ENCODE data around the gene NOL6. TPM values are rescaled to one million over a fixed set of nuclear protein-coding genes. Genes with fewer than 3 reads are reported as not detected.
"Not testable (repeated sequence)": the region's sequence is repeated elsewhere in the genome, so short reads cannot be mapped to it uniquely, and the experiment has no call there.

Gene NOL6
- total and polyA plus RNA-seq, 9 of the 15 experiments (the other 6 are each of a cell fraction or from before 2014, with no cell fraction given), result 7.7 to 58.9 (median 27.0) TPM

- TF ChIP-seq, protein P1, sequence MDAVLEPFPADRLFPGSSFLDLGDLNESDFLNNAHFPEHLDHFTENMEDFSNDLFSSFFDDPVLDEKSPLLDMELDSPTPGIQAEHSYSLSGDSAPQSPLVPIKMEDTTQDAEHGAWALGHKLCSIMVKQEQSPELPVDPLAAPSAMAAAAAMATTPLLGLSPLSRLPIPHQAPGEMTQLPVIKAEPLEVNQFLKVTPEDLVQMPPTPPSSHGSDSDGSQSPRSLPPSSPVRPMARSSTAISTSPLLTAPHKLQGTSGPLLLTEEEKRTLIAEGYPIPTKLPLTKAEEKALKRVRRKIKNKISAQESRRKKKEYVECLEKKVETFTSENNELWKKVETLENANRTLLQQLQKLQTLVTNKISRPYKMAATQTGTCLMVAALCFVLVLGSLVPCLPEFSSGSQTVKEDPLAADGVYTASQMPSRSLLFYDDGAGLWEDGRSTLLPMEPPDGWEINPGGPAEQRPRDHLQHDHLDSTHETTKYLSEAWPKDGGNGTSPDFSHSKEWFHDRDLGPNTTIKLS (IDR thresholded peaks at IDR 0.05; ENCODE audit: borderline replicate concordance, low read depth), result no peak
- TF ChIP-seq THRA (IDR thresholded peaks at IDR 0.05) (no peak), NEUROD1 (IDR thresholded peaks at IDR 0.05; ENCODE audit: borderline replicate concordance, low read depth, low read length, partially characterized antibody) (no peak), JUNB (CRISPR knock-in tag; conservative IDR thresholded peaks at IDR 0.05) (no peak)
Measured at GRCh38 chr9:33425128-33425533, 48.6 kb downstream of the NOL6 start (continued).

GRCh38 chr9:33424492-33424891, 49.2 kb downstream of the NOL6 start:
- CTCF ChIA-PET (ENCODE audit: low intra/inter-chr PET ratio); H3K9me1 ChIP-seq (ENCODE audit: control insufficient read depth, insufficient read depth, low read length); H3K9ac ChIP-seq (ENCODE audit: insufficient read depth in 1 of 2, low read depth in 2 of 2, low read length in 2 of 2); in situ Hi-C loops (cut with MboI); H3K4me2 ChIP-seq (ENCODE audit: insufficient read depth, low read length); BruUV-seq (replicated peaks); ATAC-seq; H3K79me2 ChIP-seq (ENCODE audit: control insufficient read depth, insufficient read depth, low read length); H4K20me1 ChIP-seq (replicated peaks; ENCODE audit: control insufficient read depth, insufficient read depth, low read length); H2AFZ ChIP-seq (ENCODE audit: low read depth, low read length); H3K9me3 ChIP-seq (replicated peaks; ENCODE audit: control insufficient read depth, insufficient read depth, low read depth, low read length); POLR2A ChIA-PET; H3K27me3 ChIP-seq (ENCODE audit: control insufficient read depth in 2 of 2, insufficient read depth in 2 of 2, low read length in 2 of 2); H3K27ac ChIP-seq (ENCODE audit: extremely low read depth, low read depth, low read length); intact Hi-C loops (cut with micrococcal nuclease); FAIRE-seq; DNase-seq (ENCODE audit: extremely low read depth in 1 of 4, low spot score in 3 of 4); H3K36me3 ChIP-seq (ENCODE audit: control insufficient read depth, insufficient read depth, low read length); H3K4me3 ChIP-seq: not testable (repeated sequence)
- H3K4me1 ChIP-seq (replicated peaks in 1 of 2; ENCODE audit: control insufficient read depth in 2 of 2, insufficient read depth in 2 of 2, low read length in 2 of 2), result peaks cover 11 to 14% of the 10 kb centered on the region in 2 experiments; a peak in 4 of 5 replicates
- 75% methylated on average over 1 of the region's 6 CpGs for WGBS (ENCODE audit: insufficient coverage, low coverage, missing lambda C conversion rate)
- peak; percentile 84 for TF ChIP-seq ZNF384 (IDR thresholded peaks at IDR 0.05; ENCODE audit: low read depth, low read length)
- TF ChIP-seq, protein P2, sequence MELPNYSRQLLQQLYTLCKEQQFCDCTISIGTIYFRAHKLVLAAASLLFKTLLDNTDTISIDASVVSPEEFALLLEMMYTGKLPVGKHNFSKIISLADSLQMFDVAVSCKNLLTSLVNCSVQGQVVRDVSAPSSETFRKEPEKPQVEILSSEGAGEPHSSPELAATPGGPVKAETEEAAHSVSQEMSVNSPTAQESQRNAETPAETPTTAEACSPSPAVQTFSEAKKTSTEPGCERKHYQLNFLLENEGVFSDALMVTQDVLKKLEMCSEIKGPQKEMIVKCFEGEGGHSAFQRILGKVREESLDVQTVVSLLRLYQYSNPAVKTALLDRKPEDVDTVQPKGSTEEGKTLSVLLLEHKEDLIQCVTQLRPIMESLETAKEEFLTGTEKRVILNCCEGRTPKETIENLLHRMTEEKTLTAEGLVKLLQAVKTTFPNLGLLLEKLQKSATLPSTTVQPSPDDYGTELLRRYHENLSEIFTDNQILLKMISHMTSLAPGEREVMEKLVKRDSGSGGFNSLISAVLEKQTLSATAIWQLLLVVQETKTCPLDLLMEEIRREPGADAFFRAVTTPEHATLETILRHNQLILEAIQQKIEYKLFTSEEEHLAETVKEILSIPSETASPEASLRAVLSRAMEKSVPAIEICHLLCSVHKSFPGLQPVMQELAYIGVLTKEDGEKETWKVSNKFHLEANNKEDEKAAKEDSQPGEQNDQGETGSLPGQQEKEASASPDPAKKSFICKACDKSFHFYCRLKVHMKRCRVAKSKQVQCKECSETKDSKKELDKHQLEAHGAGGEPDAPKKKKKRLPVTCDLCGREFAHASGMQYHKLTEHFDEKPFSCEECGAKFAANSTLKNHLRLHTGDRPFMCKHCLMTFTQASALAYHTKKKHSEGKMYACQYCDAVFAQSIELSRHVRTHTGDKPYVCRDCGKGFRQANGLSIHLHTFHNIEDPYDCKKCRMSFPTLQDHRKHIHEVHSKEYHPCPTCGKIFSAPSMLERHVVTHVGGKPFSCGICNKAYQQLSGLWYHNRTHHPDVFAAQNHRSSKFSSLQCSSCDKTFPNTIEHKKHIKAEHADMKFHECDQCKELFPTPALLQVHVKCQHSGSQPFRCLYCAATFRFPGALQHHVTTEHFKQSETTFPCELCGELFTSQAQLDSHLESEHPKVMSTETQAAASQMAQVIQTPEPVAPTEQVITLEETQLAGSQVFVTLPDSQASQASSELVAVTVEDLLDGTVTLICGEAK (IDR thresholded peaks at IDR 0.05), result peak; percentile 87
- TF ChIP-seq, protein P2 (CRISPR knock-in tag; IDR thresholded peaks at IDR 0.05), result peak; percentile 58
